Astrocyte (in vitro differentiated cells and primary cell): ENCODE measurements around the gene GAB1. TPM values are rescaled to one million over a fixed set of nuclear protein-coding genes. Genes with fewer than 3 reads are reported as not detected.

Experiments used
- DNase-seq: peaks from one replicate; pipeline ENCODE4 v3.0.0-alpha.2; 2010; ENCODE audit warnings: low read depth
- FAIRE-seq: peaks from 2 replicates; lab custom pipeline; 2011; peaks lifted over from hg19 to GRCh38; lab: Jason Lieb, UNC
- H2AFZ ChIP-seq: 2 replicates; pipeline ENCODE4 v1.6.0; 2012; ENCODE audit warnings: low read depth, low read length, inconsistent platforms
- H3K27ac ChIP-seq: 2 replicates; pipeline ENCODE4 v1.5.1; 2011; ENCODE audit warnings: low read depth, low read length, inconsistent platforms
- H3K27me3 ChIP-seq: 2 replicates; pipeline ENCODE4 v1.6.0; 2011; ENCODE audit warnings: low read length, inconsistent platforms; ENCODE audit not compliant: insufficient read depth
- H3K36me3 ChIP-seq: 2 replicates; pipeline ENCODE4 v1.5.1; 2011; ENCODE audit warnings: low read length, inconsistent platforms; ENCODE audit not compliant: insufficient read depth
- H3K4me1 ChIP-seq: 2 replicates; pipeline ENCODE4 v1.5.1; 2011; ENCODE audit warnings: low read length, inconsistent platforms; ENCODE audit not compliant: insufficient read depth
- H3K4me2 ChIP-seq: 2 replicates; pipeline ENCODE4 v1.6.0; 2012; ENCODE audit warnings: low read length, inconsistent platforms
- H3K4me3 ChIP-seq: 2 replicates; pipeline ENCODE4 v1.5.1; 2011; ENCODE audit warnings: low read depth, mild to moderate bottlenecking, low read length, inconsistent platforms; ENCODE audit not compliant: insufficient read depth
- H3K79me2 ChIP-seq: 2 replicates; pipeline ENCODE4 v1.6.0; 2012; ENCODE audit warnings: mild to moderate bottlenecking, low read length, inconsistent platforms; ENCODE audit not compliant: insufficient read depth
- H3K9ac ChIP-seq: 2 replicates; pipeline ENCODE4 v1.6.0; 2012; ENCODE audit warnings: mild to moderate bottlenecking, low read length, inconsistent platforms
- H3K9me3 ChIP-seq: 2 replicates; pipeline ENCODE4 v1.5.1; 2012; ENCODE audit warnings: low read depth, mild to moderate bottlenecking, low read length, inconsistent platforms; ENCODE audit not compliant: insufficient read depth
- H4K20me1 ChIP-seq: 2 replicates; pipeline ENCODE4 v1.6.0; 2012; ENCODE audit warnings: low read length, inconsistent platforms; ENCODE audit not compliant: insufficient read depth
- H3K27ac Mint-ChIP-seq: one replicate; pipeline ENCODE4 v1.8.0; 2021; ENCODE audit warnings: mild to moderate bottlenecking, mixed read lengths; ENCODE audit not compliant: unreplicated experiment
- H3K27me3 Mint-ChIP-seq: one replicate; pipeline ENCODE4 v1.8.0; 2021; ENCODE audit warnings: low read depth, mixed read lengths; ENCODE audit not compliant: unreplicated experiment
- H3K36me3 Mint-ChIP-seq: one replicate; pipeline ENCODE4 v1.8.0; 2021; ENCODE audit warnings: low read depth, mixed read lengths; ENCODE audit not compliant: unreplicated experiment
- H3K4me1 Mint-ChIP-seq: one replicate; pipeline ENCODE4 v1.8.0; 2021; ENCODE audit warnings: low read depth, mixed read lengths; ENCODE audit not compliant: unreplicated experiment
- H3K4me3 Mint-ChIP-seq: one replicate; pipeline ENCODE4 v1.8.0; 2021; ENCODE audit warnings: mild to moderate bottlenecking, moderate library complexity, mixed read lengths; ENCODE audit not compliant: unreplicated experiment
- H3K9me3 Mint-ChIP-seq: one replicate; pipeline ENCODE4 v1.8.0; 2021; ENCODE audit warnings: mild to moderate bottlenecking, mixed read lengths; ENCODE audit not compliant: unreplicated experiment
- CTCF ChIP-seq: IDR thresholded peaks from 2 replicates; pipeline ENCODE4 v1.5.1; 2011; ENCODE audit warnings: low read depth, mild to moderate bottlenecking, inconsistent platforms, low read length, moderate library complexity; ENCODE audit not compliant: insufficient read depth
- EZH2 ChIP-seq: IDR thresholded peaks from 2 replicates; pipeline ENCODE4 v1.6.1; 2012; ENCODE audit warnings: mild to moderate bottlenecking, low read length, inconsistent platforms; ENCODE audit not compliant: insufficient read depth
- total RNA-seq: library from RNA; stranded (reverse); gene quantifications from 2 replicates; pipeline ENCODE4 v1.2.1, GENCODE V29; 2021

Gene GAB1
- total RNA-seq, 1 donor from 2014 or later: 12.4 TPM

DNA sequence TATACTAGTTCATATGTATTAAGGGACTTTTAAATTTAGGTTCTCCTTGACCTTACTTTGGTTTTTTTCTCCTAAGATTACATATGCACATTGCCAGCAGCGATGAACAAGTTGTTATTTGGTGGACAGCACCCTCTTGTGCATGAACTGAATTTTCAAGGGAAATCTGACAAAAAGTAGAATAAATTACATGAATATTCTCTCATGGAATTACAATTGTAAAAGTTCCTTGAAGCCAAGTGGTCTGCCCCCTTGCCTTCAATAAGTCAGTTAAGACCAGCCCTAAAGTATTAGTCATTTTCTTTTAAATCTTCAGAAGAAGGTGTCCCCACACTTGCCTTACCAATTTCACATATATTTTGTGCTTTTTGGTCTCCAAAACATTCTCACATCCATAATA, 146.2 kb downstream of the GAB1 start:
- Mint-ChIP-seq H3K4me1 (no peaks in the 10 kb centered on the region), H3K27me3 (peaks cover 5% of the 10 kb centered on the region), H3K36me3 (no peaks in the 10 kb centered on the region), H3K9me3 (no peaks in the 10 kb centered on the region), H3K27ac (no peak overlapping the region), H3K4me3 (no peak overlapping the region)
- DNase-seq (peak; percentile 27), FAIRE-seq (no peak)
- Histone ChIP-seq H3K27me3 (no peaks in the 10 kb centered on the region), H3K79me2 (no peaks in the 10 kb centered on the region), H4K20me1 (no peaks in the 10 kb centered on the region), H3K27ac (no peak overlapping the region), H2AFZ (no peak overlapping the region), H3K4me2 (no peak overlapping the region), H3K9me3 (no peaks in the 10 kb centered on the region), H3K36me3 (no peaks in the 10 kb centered on the region), H3K4me3 (no peak overlapping the region), H3K4me1 (no peaks in the 10 kb centered on the region), H3K9ac (no peak overlapping the region)
- TF ChIP-seq EZH2 (no peak), CTCF (peak; percentile 54)

DNA sequence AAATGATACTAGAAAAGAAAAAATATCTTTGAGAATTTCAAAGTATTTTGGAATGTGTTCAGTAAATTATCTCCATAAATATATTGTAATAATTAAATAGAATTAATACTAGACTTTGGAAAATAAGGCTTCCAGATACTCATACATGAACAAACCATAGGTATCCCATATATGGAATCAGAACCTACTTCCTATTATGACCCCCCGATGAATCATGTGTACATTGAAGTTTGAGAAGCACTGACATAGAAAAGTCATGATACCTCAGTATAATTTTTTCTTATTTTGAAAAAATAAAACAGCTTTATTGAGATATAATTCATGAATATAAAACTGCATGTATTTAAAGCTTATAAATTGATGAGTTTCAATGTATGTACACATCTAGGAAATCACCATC, 149.6 kb downstream of the GAB1 start:
- TF ChIP-seq EZH2 (no peak), CTCF (no peak)
- no peaks in the 10 kb centered on the region for H3K4me1 ChIP-seq
- Mint-ChIP-seq H3K9me3 (no peaks in the 10 kb centered on the region), H3K4me3 (no peak overlapping the region), H3K27ac (no peak overlapping the region), H3K27me3 (peaks cover 5% of the 10 kb centered on the region), H3K4me1 (no peaks in the 10 kb centered on the region), H3K36me3 (no peaks in the 10 kb centered on the region)
- H3K36me3 ChIP-seq: no peaks in the 10 kb centered on the region
- no peaks in the 10 kb centered on the region for H3K9me3 ChIP-seq
- no peak overlapping the region for H3K4me3 ChIP-seq
- no peaks in the 10 kb centered on the region for H4K20me1 ChIP-seq
- no peaks in the 10 kb centered on the region for H3K79me2 ChIP-seq
- H3K4me2 ChIP-seq: no peak overlapping the region
- H3K9ac ChIP-seq: no peak overlapping the region
- no peak overlapping the region for H2AFZ ChIP-seq
- FAIRE-seq (no peak), DNase-seq (no peak)
- no peaks in the 10 kb centered on the region for H3K27me3 ChIP-seq
- H3K27ac ChIP-seq: no peak overlapping the region

DNA sequence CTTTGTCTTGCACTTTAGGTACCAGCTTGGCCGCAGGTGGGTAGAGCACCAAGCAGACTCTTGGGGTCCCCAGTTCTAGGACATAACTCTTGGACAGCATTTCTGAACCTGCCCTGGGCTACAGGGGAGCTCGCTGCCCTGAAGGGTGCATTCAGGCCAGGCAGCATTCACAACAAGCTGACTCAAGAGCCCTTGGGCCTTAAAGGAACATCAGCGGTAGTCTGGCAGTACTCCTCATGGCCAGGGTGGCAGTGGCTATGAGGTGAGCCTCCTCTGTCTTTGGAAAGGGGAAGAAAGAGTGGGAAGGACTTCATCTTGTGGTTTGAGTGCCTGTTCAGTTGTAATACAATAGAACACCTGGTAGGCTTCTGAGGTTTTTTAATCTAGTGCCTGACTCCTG, 152.0 kb downstream of the GAB1 start:
- Mint-ChIP-seq H3K27me3 (peaks cover 5% of the 10 kb centered on the region), H3K27ac (no peak overlapping the region), H3K4me1 (no peaks in the 10 kb centered on the region), H3K36me3 (no peaks in the 10 kb centered on the region), H3K9me3 (peaks cover 3% of the 10 kb centered on the region), H3K4me3 (no peak overlapping the region)
- H3K36me3 ChIP-seq: no peaks in the 10 kb centered on the region
- H3K9ac ChIP-seq: no peak overlapping the region
- H3K4me3 ChIP-seq: no peak overlapping the region
- no peak overlapping the region for H3K4me2 ChIP-seq
- FAIRE-seq: no peak
- no peak for DNase-seq
- no peaks in the 10 kb centered on the region for H3K4me1 ChIP-seq
- H3K27ac ChIP-seq: no peak overlapping the region
- no peaks in the 10 kb centered on the region for H3K9me3 ChIP-seq
- H3K27me3 ChIP-seq: no peaks in the 10 kb centered on the region
- H3K79me2 ChIP-seq: no peaks in the 10 kb centered on the region
- TF ChIP-seq CTCF (no peak), EZH2 (no peak)
- H2AFZ ChIP-seq: no peak overlapping the region
- H4K20me1 ChIP-seq: no peaks in the 10 kb centered on the region
